ENCODE results near the gene MR1. TPM values are rescaled to one million over a fixed set of nuclear protein-coding genes. Genes with fewer than 3 reads are reported as not detected.

MR1 gene
- total RNA-seq, 1 experiment from 2014 or later, result 6.6 TPM

DNA sequence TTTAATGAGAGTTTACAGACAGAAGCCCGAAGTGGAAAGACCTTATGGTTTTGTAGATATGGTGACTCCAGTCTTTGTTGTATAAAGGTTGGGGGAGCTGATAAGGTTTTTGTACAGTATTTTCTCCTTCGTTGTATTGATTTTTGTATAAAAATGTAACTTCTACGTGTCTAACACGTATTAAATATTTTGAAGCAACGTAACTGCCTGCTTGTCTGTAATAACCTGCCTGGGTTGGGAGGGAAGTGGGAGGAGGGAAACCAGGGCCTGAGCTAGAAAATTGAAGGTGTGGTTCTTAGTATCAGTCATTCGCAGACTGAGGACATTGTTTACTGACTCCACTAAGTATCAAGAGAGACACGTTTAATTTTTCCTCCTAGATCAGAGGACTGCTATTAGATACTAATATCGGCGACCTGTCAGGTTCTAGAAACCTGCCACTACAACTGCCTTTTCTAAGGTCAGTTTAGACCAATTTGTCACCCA, 56.9 kb downstream of the MR1 start:
- Histone ChIP-seq H3K4me2 (ENCODE audit: low read length) (peak overlapping the region; percentile 75), H3K27ac (ENCODE audit: low read depth, low read length) (no peak overlapping the region), H4K20me1 (ENCODE audit: insufficient read depth) (peaks cover 22% of the 10 kb centered on the region; the same call in 1 of the 2 replicates), H3K27me3 (ENCODE audit: insufficient read depth, low read length) (no peaks in the 10 kb centered on the region), H3K79me2 (ENCODE audit: insufficient read depth, low read length) (peaks cover 44% of the 10 kb centered on the region), H3K9me3 (ENCODE audit: control insufficient read depth in 1 of 2, insufficient read depth in 1 of 2, low read depth in 1 of 2, low read length in 2 of 2) (no peaks in the 10 kb centered on the region), H3K9ac (ENCODE audit: low read length) (peak overlapping the region; percentile 79; the same call in 1 of the 2 replicates), H3K36me3 (ENCODE audit: control insufficient read depth in 1 of 2, insufficient read depth in 2 of 2, low read length in 2 of 2) (peaks cover 3% of the 10 kb centered on the region in 2 experiments; a peak in 2 of 4 replicates), H3K4me3 (replicated peaks in 1 of 2; ENCODE audit: low read depth in 1 of 2, low read length in 2 of 2) (peak overlapping the region; percentile 66 to 74; a peak in 3 of 4 replicates), H3K9me2 (ENCODE audit: insufficient read depth) (no peaks in the 10 kb centered on the region), H3K4me1 (ENCODE audit: control insufficient read depth in 1 of 2, insufficient read depth in 2 of 2, low read length in 2 of 2) (peaks cover 21 to 35% of the 10 kb centered on the region in 2 experiments), H2AFZ (ENCODE audit: low read depth, low read length, poor library complexity, severe bottlenecking) (no peak overlapping the region)
- no TSS peak for BruUV-seq (replicated peaks)
- DNase-seq (ENCODE audit: low read depth, low spot score) (no peak), ATAC-seq (no peak)
- CTCF ChIA-PET, result no interaction called here
- RAD21 ChIA-PET (ENCODE audit: low non-redundant PET in 1 of 2, low total read pairs in 2 of 2, uncharacterized antibody in 2 of 2, unreplicated experiment in 2 of 2), result no interaction called here
- POLR2A ChIA-PET, result interaction anchor here (0.6 to 2.1 kb wide), 10 partner anchors 8 to 52 kb away, joined by 3 to 9 read pairs (median 4); no protein-coding TSS in a partner anchor
- TF ChIP-seq EGR1 (IDR thresholded peaks at IDR 0.05; ENCODE audit: low read depth) (no peak), SIN3A (IDR thresholded peaks at IDR 0.05; ENCODE audit: low read depth) (0 out of 2 replicates have a peak, but pooled peaks have one; percentile 5)
- intact Hi-C loops (cut with micrococcal nuclease), result no loop called here

DNA sequence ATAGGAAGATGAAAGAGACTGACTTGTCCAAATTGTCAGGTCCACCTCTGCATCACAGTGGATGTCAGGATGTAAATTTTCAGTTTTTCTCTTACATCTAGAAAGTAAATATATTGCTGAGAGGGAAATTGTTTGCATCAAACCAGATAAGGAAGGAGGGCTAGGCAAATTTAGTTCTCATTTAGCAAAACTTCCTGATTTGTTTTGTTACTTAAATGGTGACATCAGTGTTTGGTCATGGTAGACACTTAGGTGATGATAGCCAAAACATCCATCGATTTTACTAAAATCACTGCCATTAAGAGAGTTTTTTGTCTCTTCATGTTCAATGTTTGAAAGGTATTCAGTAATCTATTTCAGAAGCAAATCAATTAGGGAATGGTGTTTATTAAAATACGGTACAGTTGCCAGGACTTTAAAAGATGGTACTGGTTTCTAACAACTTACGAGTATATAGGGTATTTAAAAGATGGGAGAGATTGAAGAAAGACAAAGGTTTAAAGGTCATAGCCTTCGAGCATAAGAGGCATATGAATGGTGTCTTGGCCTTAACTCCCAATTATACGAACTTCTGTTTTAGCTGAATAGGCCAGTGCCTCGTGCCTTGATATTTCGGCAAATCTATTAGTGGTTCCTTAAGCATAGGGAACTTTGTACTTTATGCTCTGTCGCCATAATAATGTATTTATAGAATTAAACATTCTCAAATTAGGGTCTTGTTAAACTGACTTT, 57.7 kb downstream of the MR1 start:
- CTCF ChIA-PET, result interaction anchor here (1.1 kb wide), 2 partner anchors 51 to 210 kb away, joined by 4 to 5 read pairs; no protein-coding TSS in a partner anchor
- intact Hi-C loops (cut with micrococcal nuclease), result no loop called here
- no peak overlapping the region for H3K4me2 ChIP-seq (ENCODE audit: low read length)
- H3K9me2 ChIP-seq (ENCODE audit: insufficient read depth), result no peaks in the 10 kb centered on the region
- DNase-seq (ENCODE audit: low read depth, low spot score), result no peak
- peaks cover 3% of the 10 kb centered on the region in 2 experiments; a peak in 2 of 4 replicates for H3K36me3 ChIP-seq (ENCODE audit: control insufficient read depth in 1 of 2, insufficient read depth in 2 of 2, low read length in 2 of 2)
- H3K27ac ChIP-seq (ENCODE audit: low read depth, low read length), result no peak overlapping the region
- peaks cover 21 to 32% of the 10 kb centered on the region in 2 experiments for H3K4me1 ChIP-seq (ENCODE audit: control insufficient read depth in 1 of 2, insufficient read depth in 2 of 2, low read length in 2 of 2)
- TF ChIP-seq SIN3A (IDR thresholded peaks at IDR 0.05; ENCODE audit: low read depth), result 0 out of 2 replicates have a peak, but pooled peaks have one; percentile 19
- TF ChIP-seq, protein P1, sequence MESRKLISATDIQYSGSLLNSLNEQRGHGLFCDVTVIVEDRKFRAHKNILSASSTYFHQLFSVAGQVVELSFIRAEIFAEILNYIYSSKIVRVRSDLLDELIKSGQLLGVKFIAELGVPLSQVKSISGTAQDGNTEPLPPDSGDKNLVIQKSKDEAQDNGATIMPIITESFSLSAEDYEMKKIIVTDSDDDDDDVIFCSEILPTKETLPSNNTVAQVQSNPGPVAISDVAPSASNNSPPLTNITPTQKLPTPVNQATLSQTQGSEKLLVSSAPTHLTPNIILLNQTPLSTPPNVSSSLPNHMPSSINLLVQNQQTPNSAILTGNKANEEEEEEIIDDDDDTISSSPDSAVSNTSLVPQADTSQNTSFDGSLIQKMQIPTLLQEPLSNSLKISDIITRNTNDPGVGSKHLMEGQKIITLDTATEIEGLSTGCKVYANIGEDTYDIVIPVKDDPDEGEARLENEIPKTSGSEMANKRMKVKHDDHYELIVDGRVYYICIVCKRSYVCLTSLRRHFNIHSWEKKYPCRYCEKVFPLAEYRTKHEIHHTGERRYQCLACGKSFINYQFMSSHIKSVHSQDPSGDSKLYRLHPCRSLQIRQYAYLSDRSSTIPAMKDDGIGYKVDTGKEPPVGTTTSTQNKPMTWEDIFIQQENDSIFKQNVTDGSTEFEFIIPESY (IDR thresholded peaks at IDR 0.05; ENCODE audit: extremely low read depth, insufficient replicate concordance, low read length), result no peak
- peak; percentile 4; the same call in 1 of the 2 replicates for TF ChIP-seq JUND (IDR thresholded peaks at IDR 0.05)
- no peak for TF ChIP-seq EZH2 (IDR thresholded peaks at IDR 0.05)
- ATAC-seq, result no peak
- H3K4me3 ChIP-seq (replicated peaks in 1 of 2; ENCODE audit: low read depth in 1 of 2, low read length in 2 of 2), result no peak overlapping the region
- no peaks in the 10 kb centered on the region for H3K9me3 ChIP-seq (ENCODE audit: control insufficient read depth in 1 of 2, insufficient read depth in 1 of 2, low read depth in 1 of 2, low read length in 2 of 2)
- POLR2A ChIA-PET, result interaction anchor here (1.1 to 2.1 kb wide), 8 partner anchors 9 to 53 kb away, joined by 3 to 8 read pairs (median 4); no protein-coding TSS in a partner anchor
- RAD21 ChIA-PET (ENCODE audit: low non-redundant PET in 1 of 2, low total read pairs in 2 of 2, uncharacterized antibody in 2 of 2, unreplicated experiment in 2 of 2), result no interaction called here
- H2AFZ ChIP-seq (ENCODE audit: low read depth, low read length, poor library complexity, severe bottlenecking), result no peak overlapping the region
- H4K20me1 ChIP-seq (ENCODE audit: insufficient read depth), result peaks cover 22% of the 10 kb centered on the region; the same call in 1 of the 2 replicates
- H3K27me3 ChIP-seq (ENCODE audit: insufficient read depth, low read length), result no peaks in the 10 kb centered on the region
- no TSS peak for BruUV-seq (replicated peaks)
- peaks cover 44% of the 10 kb centered on the region for H3K79me2 ChIP-seq (ENCODE audit: insufficient read depth, low read length)
- no peak overlapping the region for H3K9ac ChIP-seq (ENCODE audit: low read length)

All from HCT116 (cell line).